MCF 10A (cell line): ENCODE data around the gene ADAP1. TPM values are rescaled to one million over a fixed set of nuclear protein-coding genes. Genes with fewer than 3 reads are reported as not detected.

Source experiments
- BruUV-seq: library from RNA; stranded (reverse); fragments of 400-500 nt; replicated peaks from 2 replicates; lab custom pipeline; 2021; lab: Mats Ljungman, UMichigan
- CTCF ChIA-PET: fragments of 300-600 bp; sonication (Branson Sonifier 250); formaldehyde crosslinking; extraction: SDS; loops from one replicate; lab custom pipeline; 2021; ENCODE audit warnings: antibody characterized with exemption, inconsistent platforms; lab: Yijun Ruan, JAX
- POLR2A ChIA-PET: fragments of 300-600, 350-650 bp; sonication (Branson Sonifier 250); formaldehyde crosslinking; extraction: SDS; loops from one replicate; lab custom pipeline; 2020; ENCODE audit warnings: antibody characterized with exemption, inconsistent platforms; lab: Yijun Ruan, JAX
- DNase-seq: peaks from one replicate; pipeline ENCODE4 v3.0.0-alpha.2; 2018; ENCODE audit not compliant: unreplicated experiment
- H3K27ac Mint-ChIP-seq: one replicate; pipeline ENCODE4 v1.8.0; 2022; ENCODE audit warnings: mild to moderate bottlenecking, low read depth, mixed read lengths; ENCODE audit not compliant: unreplicated experiment
- H3K27me3 Mint-ChIP-seq: one replicate; pipeline ENCODE4 v1.8.0; 2022; ENCODE audit warnings: mixed read lengths; ENCODE audit not compliant: insufficient read depth, unreplicated experiment
- H3K36me3 Mint-ChIP-seq: one replicate; pipeline ENCODE4 v1.8.0; 2022; ENCODE audit warnings: mild to moderate bottlenecking, moderate library complexity, mixed read lengths; ENCODE audit not compliant: insufficient read depth, unreplicated experiment
- H3K4me1 Mint-ChIP-seq: one replicate; pipeline ENCODE4 v1.8.0; 2022; ENCODE audit warnings: mixed read lengths; ENCODE audit not compliant: insufficient read depth, unreplicated experiment
- H3K4me3 Mint-ChIP-seq: one replicate; pipeline ENCODE4 v1.8.0; 2022; ENCODE audit warnings: mild to moderate bottlenecking, moderate library complexity, mixed read lengths; ENCODE audit not compliant: unreplicated experiment
- H3K9me3 Mint-ChIP-seq: one replicate; pipeline ENCODE4 v1.8.0; 2022; ENCODE audit warnings: mixed read lengths; ENCODE audit not compliant: unreplicated experiment
- intact Hi-C: fragments of 100-400 bp; cut with micrococcal nuclease; formaldehyde crosslinking; loops from 2 replicates; pipeline ENCODE4 v1.14.1; 2022
- total RNA-seq: library from RNA; stranded (reverse); gene quantifications from 2 replicates; pipeline ENCODE4 v1.2.3, GENCODE V29; 2022
- TF ChIP-seq, protein P1 (sequence below): fragments of 200-600 bp; IDR thresholded peaks from one replicate; pipeline ENCODE4 v1.8.0; 2022; ENCODE audit warnings: antibody characterized with exemption, mild to moderate bottlenecking; ENCODE audit not compliant: unreplicated experiment

The ADAP1 gene
- total RNA-seq, 1 experiment from 2014 or later, result 7.0 TPM

DNA sequence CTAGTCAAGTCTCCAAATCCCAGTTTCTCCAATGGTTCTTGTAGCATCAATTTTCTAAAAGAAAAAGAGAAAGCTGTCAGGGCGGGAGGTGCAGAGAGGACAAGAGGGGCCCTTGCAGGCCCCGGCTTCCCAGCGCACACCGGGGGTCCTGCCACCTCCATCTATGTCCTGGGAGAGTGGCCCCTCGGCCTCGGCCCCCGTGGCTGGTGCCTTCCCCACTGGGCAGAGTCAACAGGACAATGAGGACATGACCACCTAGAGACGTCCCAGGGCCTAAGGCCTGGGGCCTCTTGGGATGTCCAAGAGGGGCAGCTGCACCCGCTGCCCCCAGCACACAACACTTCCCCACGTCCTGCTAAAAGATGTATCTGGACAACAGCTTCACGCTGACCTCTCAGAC is 14.9 kb upstream of the ADAP1 start:
- no peak overlapping the region for H3K27ac Mint-ChIP-seq
- no peaks in the 10 kb centered on the region for H3K27me3 Mint-ChIP-seq
- DNase-seq, result no peak
- POLR2A ChIA-PET, result no interaction called here
- CTCF ChIA-PET, result no interaction called here
- peaks cover 70% of the 10 kb centered on the region for H3K36me3 Mint-ChIP-seq
- no peaks in the 10 kb centered on the region for H3K9me3 Mint-ChIP-seq
- H3K4me1 Mint-ChIP-seq, result no peaks in the 10 kb centered on the region
- H3K4me3 Mint-ChIP-seq, result no peak overlapping the region
- intact Hi-C loops, result no loop called here
- TF ChIP-seq, protein P1, sequence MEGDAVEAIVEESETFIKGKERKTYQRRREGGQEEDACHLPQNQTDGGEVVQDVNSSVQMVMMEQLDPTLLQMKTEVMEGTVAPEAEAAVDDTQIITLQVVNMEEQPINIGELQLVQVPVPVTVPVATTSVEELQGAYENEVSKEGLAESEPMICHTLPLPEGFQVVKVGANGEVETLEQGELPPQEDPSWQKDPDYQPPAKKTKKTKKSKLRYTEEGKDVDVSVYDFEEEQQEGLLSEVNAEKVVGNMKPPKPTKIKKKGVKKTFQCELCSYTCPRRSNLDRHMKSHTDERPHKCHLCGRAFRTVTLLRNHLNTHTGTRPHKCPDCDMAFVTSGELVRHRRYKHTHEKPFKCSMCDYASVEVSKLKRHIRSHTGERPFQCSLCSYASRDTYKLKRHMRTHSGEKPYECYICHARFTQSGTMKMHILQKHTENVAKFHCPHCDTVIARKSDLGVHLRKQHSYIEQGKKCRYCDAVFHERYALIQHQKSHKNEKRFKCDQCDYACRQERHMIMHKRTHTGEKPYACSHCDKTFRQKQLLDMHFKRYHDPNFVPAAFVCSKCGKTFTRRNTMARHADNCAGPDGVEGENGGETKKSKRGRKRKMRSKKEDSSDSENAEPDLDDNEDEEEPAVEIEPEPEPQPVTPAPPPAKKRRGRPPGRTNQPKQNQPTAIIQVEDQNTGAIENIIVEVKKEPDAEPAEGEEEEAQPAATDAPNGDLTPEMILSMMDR, result no peak
- BruUV-seq, result no TSS peak

DNA sequence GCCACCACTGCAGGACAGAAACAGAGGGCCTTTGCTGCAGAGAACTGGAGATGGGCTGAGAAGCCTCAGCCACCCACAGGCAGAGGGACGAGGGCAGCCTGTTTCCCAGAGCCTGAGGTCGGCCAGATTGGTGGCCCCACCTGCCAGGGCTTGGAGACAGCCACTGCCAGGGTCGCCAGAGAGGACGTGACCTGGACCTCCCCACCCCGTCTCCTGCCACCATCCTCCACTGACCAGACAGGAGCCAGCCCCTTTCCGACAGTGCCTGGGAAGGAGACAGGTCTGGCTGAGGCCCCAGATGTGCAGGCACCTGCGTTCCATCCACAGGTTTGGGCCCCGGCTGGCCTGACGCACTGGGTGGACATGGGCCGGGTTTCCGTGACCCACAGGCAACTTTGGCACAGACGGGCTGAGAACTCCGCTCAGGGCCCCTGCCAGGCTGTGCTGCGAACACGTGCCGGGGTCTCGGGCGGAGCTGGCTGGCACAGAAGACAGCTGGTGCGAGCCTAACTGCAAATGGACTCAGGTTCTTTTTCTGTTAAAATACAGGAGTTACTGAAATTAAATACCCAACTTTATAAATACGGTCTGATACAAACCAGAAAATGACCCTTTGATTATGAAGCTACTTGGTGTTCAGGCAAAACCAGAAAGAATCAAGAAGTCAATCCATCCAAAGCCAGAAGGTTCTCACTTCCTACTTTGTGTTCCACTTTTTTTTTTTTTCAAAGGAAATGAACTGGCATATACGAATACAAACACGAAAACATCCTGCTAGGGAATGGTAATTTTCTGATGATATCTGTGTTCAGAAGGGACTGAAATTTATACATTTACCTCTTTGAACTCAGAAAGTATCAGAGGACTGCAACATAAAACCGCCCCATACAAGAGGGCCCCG is 14.0 kb upstream of the ADAP1 start:
- Mint-ChIP-seq H3K36me3 (peaks cover 76% of the 10 kb centered on the region), H3K9me3 (no peaks in the 10 kb centered on the region), H3K4me1 (no peaks in the 10 kb centered on the region), H3K27me3 (no peaks in the 10 kb centered on the region), H3K27ac (no peak overlapping the region), H3K4me3 (no peak overlapping the region)
- TF ChIP-seq, protein P1, result no peak
- ChIA-PET POLR2A (interaction anchor here (0.8 kb wide), 1 partner anchor 23 kb away, joined by 3 read pairs; no protein-coding TSS in a partner anchor), CTCF (no interaction called here)
- intact Hi-C loops, result no loop called here
- BruUV-seq, result no TSS peak
- no peak for DNase-seq

DNA sequence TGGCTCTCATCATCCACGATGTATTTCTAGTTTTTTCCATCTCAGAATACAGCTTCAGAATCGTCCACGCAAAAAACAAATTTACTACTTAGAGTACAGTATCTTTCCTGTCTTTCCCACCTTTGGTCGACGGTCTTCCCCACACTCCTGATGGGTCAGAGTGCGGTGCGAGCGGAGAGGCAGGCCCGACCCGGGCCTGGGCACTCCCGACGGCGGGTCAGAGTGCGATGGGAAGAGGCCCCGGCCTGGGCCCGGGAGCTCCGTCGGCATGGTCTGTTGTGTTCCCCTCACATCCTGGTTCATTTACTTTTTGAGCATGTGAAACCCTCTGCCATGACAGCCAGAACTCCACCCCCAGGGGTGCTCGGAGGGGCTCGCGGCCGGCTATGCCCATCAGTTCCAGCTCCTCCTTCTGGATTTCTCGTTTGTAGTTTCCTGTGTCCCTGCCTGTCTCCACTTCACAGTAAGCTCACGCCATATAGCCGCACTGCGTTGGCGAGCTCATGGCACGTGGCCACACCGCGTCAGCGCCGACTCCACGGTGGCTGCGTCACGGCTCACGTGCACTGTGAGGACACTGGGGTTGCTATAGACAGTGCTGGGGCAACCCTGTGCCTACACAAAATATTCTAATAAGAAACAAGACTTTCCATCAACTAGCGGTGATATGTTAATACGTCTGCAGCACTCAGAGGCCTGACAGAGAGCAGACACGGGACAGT is 13.0 kb upstream of the ADAP1 start:
- ChIA-PET CTCF (interaction anchor here (0.5 to 1.2 kb wide), 2 partner anchors 16 to 26 kb away, joined by 3 to 7 read pairs; no protein-coding TSS in a partner anchor), POLR2A (interaction anchor here (0.7 to 1.1 kb wide), 2 partner anchors 7 to 10 kb away, joined by 3 read pairs; no protein-coding TSS in a partner anchor)
- BruUV-seq, result no TSS peak
- no peak for DNase-seq
- Mint-ChIP-seq H3K36me3 (peaks cover 67% of the 10 kb centered on the region), H3K27me3 (no peaks in the 10 kb centered on the region), H3K27ac (no peak overlapping the region), H3K4me3 (no peak overlapping the region), H3K4me1 (no peaks in the 10 kb centered on the region), H3K9me3 (no peaks in the 10 kb centered on the region)
- intact Hi-C loops, result no loop called here
- TF ChIP-seq, protein P1, result no peak
